ENCODE results near the gene SRP68.

- TF ChIP-seq CTCF (IDR thresholded peaks at IDR 0.05) (no peak), EZH2 (IDR thresholded peaks at IDR 0.05) (no peak), EZH2phosphoT487 (IDR thresholded peaks at IDR 0.05) (no peak)
Observed at GRCh38 chr17:76049836-76050537, 22.3 kb downstream of the SRP68 start.

Measured in neural progenitor cell (in vitro differentiated cells).